HG03045 (cell line): ENCODE data around the gene C20orf173.

ENCODE experiments used
- ATAC-seq: cut with Tn5 transposase; IDR thresholded peaks from one replicate; pipeline ENCODE4 v1.9.1; 2021; ENCODE audit warnings: mild to moderate bottlenecking, moderate library complexity; ENCODE audit not compliant: unreplicated experiment

The C20orf173 gene

DNA sequence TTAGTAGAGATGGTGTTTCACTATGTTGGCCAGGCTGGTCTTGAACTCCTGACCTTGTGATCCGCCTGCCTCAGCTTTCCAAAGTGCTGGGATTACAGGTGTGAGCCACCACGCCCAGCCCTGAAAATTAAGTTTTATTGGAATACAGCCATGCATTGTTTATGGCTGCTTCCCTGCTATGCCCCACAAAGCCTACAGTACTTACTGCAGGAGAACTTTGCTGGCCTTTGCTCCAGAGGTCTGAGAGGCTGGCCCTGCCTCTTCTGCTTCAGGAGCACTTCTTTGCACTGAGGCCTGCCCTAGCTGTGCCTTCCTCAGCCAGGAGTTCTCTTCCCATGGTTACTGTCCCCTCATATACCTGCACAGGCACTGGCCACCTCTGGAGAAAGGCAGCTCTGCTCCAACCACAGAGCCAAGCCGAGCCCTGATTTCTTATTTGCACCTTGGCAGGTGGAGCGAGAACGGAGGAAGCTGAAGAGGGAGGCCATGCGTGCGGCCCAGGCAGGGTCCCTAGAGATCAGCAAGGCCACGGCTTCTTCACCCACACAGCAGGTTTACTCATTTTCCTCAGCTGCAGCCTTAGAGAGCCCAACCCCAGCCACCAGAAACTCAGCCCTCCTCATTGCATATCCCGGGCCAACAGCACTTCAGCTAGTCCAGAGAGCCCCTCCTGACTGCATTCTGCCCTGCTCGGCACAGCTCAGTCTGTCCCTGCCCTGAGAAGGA lies 20.8 kb downstream of the C20orf173 start:
- no peak for ATAC-seq

DNA sequence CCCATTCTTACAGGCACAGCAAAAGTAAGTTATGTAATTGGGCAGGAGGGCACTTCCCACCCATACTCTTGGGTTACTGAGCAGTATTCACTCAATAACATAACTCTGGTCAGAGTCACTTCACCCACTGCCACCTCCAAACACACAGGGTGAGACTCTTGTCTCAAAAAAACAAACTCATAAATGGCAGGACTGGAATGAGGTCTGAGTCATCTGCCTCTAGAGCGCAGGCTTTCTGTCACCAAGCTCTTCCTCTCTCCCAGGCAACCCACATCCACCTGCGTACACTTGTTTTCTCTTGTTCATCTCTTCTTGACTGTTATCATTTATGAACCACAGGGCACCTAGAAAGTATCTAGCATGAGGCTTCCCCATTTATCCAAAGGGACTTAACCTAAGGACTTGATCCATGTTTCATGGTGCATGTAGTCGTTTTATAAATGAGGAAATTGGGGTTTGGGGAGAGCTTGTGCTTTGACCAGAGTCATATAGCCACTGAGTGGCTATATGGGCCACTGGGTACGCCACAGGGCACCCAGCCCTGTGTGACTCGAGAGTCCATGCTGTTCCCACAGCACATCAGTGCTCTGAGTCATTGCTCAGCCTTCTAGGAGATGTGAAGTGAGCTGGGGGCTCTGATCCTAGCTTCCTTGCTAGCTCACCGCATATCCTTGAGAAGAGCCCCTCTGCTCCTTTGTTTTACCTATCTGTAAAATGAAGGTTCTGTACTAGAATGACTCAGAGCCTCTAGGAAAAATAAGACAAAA lies 22.4 kb downstream of the C20orf173 start:
- ATAC-seq: no peak

DNA sequence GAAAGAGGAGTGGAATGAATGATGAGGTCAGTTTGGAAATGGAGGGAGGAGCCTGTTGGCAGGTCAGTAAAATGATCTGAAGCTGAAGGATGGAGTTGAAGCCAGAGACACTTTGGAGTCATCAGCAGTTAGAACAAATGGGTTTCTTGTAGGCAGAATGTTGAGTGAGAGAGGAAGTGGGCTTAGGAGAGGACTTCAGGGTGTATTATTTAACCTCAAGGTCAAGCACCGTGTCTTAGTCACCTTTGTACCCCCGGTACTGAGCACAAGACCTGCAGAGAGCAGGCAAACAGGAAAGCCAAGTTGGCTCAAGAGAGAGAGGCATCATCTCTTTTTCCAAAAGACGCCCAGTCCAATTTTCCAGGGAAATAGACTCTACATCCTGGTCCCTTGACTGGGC lies 23.3 kb downstream of the C20orf173 start:
- ATAC-seq: no peak

DNA sequence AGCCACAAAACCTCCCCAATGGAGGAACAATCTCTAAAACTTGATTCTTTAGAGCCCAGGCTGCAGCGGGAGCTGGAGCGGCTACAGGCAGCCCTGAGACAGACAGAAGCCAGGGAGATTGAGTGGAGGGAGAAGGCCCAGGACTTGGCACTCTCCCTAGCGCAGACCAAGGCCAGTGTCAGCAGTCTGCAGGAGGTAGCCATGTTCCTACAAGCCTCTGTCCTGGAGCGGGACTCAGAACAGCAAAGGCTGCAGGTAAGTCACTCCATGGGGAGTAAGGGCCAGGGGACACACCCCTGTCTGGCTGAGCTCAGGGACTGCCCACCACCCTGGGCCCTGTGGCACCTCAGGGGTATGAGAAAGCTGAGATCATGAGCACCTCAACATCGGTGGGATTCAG lies 24.7 kb downstream of the C20orf173 start:
- ATAC-seq: no peak

DNA sequence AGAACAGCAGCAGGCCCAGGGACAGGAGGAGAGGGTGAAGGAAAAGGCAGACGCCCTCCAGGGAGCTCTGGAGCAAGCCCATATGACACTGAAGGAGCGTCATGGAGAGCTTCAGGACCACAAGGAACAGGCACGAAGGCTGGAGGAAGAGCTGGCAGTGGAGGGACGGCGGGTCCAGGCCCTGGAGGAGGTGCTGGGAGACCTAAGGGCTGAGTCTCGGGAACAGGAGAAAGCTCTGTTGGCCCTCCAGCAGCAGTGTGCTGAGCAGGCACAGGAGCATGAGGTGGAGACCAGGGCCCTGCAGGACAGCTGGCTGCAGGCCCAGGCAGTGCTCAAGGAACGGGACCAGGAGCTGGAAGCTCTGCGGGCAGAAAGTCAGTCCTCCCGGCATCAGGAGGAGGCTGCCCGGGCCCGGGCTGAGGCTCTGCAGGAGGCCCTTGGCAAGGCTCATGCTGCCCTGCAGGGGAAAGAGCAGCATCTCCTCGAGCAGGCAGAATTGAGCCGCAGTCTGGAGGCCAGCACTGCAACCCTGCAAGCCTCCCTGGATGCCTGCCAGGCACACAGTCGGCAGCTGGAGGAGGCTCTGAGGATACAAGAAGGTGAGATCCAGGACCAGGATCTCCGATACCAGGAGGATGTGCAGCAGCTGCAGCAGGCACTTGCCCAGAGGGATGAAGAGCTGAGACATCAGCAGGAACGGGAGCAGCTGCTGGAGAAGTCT lies 25.5 kb downstream of the C20orf173 start:
- ATAC-seq: no peak

DNA sequence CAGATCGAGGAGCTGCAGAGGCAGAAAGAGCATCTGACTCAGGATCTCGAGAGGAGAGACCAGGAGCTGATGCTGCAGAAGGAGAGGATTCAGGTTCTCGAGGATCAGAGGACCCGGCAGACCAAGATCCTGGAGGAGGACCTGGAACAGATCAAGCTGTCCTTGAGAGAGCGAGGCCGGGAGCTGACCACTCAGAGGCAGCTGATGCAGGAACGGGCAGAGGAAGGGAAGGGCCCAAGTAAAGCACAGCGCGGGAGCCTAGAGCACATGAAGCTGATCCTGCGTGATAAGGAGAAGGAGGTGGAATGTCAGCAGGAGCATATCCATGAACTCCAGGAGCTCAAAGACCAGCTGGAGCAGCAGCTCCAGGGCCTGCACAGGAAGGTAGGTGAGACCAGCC lies 26.2 kb downstream of the C20orf173 start:
- no peak for ATAC-seq

DNA sequence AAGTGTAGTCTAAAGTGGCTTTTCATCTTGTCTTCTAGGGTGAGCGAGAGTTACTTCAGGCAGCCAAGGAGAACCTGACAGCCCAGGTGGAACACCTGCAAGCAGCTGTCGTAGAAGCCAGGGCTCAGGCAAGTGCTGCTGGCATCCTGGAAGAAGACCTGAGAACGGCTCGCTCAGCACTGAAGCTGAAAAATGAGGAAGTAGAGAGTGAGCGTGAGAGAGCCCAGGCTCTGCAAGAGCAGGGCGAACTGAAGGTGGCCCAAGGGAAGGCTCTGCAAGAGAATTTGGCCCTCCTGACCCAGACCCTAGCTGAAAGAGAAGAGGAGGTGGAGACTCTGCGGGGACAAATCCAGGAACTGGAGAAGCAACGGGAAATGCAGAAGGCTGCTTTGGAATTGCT lies 27.1 kb downstream of the C20orf173 start:
- no peak for ATAC-seq

DNA sequence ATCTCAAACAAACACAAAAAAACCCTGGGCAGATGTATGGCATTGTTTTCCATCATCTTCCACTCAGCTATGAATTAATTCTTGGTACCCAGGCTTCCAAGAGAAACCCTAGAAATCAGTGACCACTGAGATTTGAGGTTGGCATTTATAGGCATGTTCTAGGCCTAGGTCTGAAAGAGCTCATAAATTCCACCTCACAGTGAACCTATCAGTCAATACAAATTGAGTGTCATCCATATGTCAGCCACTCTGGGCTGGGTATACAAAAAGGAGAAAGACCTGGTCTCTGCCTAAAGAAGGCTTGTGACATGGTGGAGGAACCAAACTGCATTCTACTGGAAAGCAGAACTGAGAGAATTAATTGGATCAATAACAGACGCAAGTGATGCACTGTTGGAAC lies 30.2 kb downstream of the C20orf173 start:
- ATAC-seq: no peak

DNA sequence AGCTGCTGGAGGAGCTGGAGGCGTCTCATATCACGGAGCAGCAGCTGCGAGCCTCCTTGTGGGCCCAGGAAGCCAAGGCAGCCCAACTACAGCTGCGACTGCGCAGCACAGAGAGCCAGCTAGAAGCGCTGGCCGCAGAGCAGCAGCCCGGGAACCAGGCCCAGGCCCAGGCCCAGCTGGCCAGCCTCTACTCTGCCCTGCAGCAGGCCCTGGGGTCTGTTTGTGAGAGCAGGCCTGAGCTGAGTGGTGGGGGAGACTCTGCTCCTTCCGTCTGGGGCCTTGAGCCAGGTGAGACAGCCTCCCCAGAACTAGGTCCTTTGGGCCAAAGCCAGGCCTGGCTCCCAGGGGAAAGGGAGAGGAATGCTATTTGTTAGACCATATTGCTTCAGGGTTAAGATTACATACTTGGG lies 31.7 kb downstream of the C20orf173 start:
- ATAC-seq: no peak

DNA sequence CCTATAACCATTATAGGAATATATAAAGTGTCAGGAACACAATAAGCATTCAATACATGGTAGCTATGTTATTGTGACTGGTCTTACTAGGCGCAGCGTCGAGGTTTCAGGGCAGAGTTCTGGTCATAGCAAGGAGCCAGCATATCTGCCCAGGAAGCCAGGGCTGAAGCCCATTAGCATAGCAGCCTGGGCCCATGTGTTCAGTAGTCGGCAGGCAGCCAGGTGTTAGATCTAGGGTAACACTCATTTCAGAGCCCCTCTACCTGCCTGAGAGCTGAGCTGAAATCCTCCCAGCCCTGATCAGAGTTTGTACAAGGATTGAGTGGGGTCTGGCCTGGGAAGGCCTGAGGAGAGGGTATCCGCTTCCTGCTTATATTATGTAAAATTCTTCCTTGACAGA lies 32.1 kb downstream of the C20orf173 start:
- ATAC-seq: no peak

DNA sequence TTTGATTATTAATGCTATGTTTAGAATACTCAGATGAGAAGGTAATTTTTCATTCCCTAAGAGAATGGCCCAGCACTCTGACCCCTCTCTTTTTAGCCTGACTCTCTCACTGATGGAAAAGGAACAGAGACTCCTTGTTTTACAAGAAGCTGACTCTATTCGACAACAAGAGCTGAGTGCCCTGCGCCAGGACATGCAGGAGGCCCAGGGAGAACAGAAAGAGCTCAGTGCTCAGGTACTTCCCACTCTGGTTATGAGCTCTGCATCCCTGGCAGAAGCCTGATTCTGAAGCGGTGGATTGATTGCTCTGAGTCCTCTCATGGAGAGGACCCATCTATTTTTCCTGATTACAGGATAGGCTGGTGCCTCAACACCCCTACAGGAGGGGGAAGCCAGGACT lies 33.0 kb downstream of the C20orf173 start:
- ATAC-seq: no peak

DNA sequence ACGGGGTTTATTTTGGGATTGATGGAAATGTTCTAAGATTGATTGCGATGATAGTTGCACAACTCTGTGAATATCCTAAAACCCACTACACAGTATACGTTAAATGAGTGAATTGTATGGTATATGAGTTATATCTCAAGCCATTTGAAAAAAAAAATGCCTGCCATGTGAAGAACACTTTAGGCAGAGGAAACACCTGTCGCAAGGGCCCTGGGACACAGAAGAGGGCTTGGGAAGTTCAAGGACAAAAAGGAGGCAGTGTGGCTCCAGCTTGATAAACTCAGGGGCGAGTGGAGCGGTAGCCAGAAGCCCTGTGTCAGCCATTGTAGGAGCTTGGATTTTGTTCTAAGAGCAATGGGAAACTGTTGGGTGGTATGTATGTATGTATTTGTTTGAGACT lies 37.1 kb downstream of the C20orf173 start:
- no peak for ATAC-seq

DNA sequence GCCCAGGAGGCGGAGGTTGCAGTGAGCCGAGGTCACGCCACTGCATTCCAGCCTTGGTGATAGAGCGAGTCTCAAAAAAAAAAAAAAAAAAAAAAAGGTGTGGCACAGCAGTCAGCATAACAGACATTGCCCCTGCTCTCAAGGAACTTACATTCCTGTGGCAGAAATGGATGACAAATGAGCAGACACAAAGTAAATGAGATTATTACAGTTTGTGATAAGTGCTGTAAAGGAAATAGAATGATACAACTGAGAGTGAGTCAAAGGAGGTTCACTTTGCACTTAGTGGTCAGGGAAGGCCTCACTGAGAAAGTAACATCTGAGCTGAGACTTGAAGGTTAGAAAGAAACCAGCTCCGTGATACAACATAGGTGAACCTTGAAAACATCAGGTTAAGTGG lies 37.6 kb downstream of the C20orf173 start:
- no peak for ATAC-seq

DNA sequence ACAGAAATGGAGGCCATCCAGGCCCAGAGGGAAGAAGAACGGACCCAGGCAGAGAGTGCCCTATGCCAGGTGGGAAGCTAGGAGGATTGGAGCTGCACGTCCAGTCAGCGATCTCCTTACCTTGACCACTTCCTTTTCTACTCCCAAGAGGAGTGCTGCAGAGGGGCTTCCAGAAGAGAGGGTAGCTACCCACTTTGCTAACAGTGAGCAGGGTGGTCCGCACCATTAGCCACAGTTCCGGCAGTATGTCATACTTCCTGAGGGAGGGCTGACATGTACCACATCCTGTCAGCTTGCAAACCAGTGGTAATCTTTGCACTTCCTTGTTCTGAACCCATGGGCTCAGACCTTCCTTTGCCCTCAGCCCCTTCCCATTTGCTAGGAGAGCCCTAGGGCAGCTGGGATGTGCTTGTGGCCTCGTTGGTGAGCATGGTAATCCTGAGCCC lies 38.7 kb downstream of the C20orf173 start:
- ATAC-seq: peak; percentile 83

DNA sequence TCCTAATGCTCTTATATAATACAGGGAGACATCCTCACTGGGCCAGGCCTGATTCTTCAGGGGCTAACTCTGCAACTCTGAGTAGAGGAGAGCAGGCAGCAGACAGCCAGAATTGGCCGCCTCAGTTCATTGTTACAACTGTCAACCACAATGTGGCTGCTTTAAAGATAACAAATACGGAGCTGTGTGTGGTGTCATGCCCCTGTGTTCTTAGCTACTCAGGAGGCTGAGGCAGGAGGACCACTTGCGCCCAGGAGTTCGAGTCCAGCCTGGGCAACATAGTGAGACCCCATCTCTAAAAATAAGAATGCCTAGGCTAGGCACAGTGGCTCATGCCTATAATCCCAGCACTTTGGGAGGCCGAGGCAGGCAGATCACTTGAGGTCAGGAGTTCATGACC lies 39.7 kb downstream of the C20orf173 start:
- ATAC-seq: no peak

DNA sequence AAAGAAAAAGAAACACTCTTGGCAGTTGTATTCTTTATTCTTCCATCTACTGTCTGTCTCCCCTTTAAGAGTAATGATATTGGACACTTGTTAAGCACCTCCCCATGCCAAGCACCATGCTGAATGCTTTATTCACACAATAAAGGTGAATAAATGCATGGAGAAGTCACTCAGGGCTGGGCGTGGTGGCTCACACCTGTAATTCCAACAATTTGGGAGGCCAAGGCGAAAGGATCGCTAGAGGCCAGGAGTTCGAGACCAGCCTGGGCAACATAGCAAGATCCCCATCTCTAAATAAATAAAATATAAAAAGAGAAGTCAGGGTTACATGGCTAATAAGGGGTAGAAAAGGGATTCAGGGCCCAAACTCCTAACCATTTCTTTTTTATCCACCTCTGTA lies 42.0 kb downstream of the C20orf173 start:
- ATAC-seq: no peak

DNA sequence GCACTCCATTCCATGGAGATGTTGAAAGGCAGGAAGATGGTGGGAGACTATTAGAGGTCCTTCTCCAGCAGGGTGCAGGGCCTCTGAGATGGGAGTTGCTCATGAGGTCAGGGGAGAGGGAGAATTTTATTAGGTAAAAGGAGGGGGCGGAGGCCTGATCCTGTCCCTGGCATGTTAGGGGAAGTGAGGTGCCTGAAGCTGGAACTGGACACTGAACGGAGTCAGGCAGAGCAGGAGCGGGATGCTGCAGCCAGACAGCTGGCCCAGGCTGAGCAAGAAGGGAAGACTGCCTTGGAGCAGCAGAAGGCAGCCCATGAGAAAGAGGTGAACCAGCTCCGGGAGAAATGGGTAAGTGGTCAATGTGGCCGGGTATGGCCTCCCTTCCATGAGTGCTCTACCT lies 49.7 kb downstream of the C20orf173 start:
- no peak for ATAC-seq

DNA sequence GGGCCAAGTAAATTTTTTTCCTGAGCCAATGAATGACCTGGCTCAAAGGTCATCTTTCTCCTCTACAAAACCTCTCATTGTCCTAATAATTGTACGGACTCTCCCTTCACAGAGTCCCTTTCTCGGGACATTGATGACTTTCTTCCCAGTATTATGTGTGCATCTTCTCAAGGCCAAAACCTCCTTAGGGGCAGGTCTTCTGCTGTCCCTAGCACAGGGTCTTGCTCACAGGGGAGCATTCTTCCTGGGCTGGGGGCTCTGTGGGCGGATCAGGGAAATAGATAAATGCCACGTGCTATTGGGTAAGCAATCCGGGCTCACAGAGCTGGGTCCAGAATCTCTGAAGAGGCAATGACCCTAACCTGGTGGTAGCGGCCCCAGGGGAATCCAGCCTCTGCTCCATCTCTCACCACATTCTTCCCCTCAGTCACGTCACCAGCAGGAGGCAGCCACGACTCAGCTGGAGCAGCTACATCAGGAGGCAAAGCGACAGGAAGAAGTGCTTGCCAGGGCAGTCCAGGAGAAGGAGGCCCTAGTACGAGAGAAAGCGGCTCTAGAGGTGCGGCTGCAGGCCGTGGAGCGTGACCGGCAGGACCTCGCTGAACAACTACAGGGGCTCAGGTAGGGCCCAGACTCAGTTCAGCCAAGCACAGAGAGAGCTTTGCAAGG lies 50.5 kb downstream of the C20orf173 start:
- no peak for ATAC-seq
